ENCODE measurements around the gene OVCH1.
"Not testable (repeated sequence)": the region's sequence is repeated elsewhere in the genome, so short reads cannot be mapped to it uniquely, and the experiment has no call there.

DNA sequence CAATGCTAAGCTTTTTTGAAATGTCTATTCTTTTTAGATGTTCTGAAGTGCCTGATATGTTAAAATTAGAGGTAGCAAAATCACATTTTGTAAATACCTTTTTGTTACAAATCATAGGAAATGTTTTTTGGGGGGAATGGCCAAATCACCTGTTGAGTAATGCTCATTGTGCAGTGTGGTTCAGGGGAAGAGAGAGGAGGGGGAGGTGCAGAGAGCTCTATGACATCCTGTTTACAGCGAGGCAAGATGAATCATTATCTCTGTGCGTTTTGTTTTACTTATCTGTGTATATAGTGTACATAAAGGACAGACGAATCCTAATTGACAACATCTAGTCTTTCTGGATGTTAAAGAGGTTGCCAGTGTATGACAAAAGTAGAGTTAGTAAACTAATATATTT, 107.1 kb downstream of the OVCH1 start:
- TF ChIP-seq, protein P1, sequence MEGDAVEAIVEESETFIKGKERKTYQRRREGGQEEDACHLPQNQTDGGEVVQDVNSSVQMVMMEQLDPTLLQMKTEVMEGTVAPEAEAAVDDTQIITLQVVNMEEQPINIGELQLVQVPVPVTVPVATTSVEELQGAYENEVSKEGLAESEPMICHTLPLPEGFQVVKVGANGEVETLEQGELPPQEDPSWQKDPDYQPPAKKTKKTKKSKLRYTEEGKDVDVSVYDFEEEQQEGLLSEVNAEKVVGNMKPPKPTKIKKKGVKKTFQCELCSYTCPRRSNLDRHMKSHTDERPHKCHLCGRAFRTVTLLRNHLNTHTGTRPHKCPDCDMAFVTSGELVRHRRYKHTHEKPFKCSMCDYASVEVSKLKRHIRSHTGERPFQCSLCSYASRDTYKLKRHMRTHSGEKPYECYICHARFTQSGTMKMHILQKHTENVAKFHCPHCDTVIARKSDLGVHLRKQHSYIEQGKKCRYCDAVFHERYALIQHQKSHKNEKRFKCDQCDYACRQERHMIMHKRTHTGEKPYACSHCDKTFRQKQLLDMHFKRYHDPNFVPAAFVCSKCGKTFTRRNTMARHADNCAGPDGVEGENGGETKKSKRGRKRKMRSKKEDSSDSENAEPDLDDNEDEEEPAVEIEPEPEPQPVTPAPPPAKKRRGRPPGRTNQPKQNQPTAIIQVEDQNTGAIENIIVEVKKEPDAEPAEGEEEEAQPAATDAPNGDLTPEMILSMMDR (IDR thresholded peaks at IDR 0.05; ENCODE audit: low read depth, low read length): not testable (repeated sequence)
- not testable (repeated sequence) for TF ChIP-seq POLR2A (IDR thresholded peaks at IDR 0.05; ENCODE audit: extremely low read depth, insufficient read length)

Measured in NB4 (cell line).